Activated naive CD8-positive, alpha-beta T cell treated with anti-CD3 and anti-CD28 coated beads, Interleukin-2, amount 50 U/mL, for 24 hours (primary cell): ENCODE measurements around the gene CTNNBL1.
"Not testable (repeated sequence)": the region's sequence is repeated elsewhere in the genome, so short reads cannot be mapped to it uniquely, and the experiment has no call there.

ENCODE experiments used
- ATAC-seq: fragments of 150-1000 bp; cut with Tn5 transposase; one replicate; pipeline ENCODE4 v1.10.0; 2021
- DNase-seq: peaks from one replicate; pipeline ENCODE4 v3.0.0; 2021
- H3K27ac Mint-ChIP-seq: one replicate; pipeline ENCODE4 v1.8.0; 2021; ENCODE audit warnings: mild to moderate bottlenecking, mixed read lengths
- H3K27me3 Mint-ChIP-seq: one replicate; pipeline ENCODE4 v1.8.0; 2021; ENCODE audit warnings: mixed read lengths
- H3K36me3 Mint-ChIP-seq: one replicate; pipeline ENCODE4 v1.8.0; 2021; ENCODE audit warnings: low read depth, mixed read lengths
- H3K4me1 Mint-ChIP-seq: one replicate; pipeline ENCODE4 v1.8.0; 2021; ENCODE audit warnings: mixed read lengths
- H3K4me3 Mint-ChIP-seq: one replicate; pipeline ENCODE4 v1.8.0; 2021; ENCODE audit warnings: mild to moderate bottlenecking, moderate library complexity, mixed read lengths
- H3K9me3 Mint-ChIP-seq: one replicate; pipeline ENCODE4 v1.8.0; 2021; ENCODE audit warnings: mixed read lengths

CTNNBL1 gene, protein sequence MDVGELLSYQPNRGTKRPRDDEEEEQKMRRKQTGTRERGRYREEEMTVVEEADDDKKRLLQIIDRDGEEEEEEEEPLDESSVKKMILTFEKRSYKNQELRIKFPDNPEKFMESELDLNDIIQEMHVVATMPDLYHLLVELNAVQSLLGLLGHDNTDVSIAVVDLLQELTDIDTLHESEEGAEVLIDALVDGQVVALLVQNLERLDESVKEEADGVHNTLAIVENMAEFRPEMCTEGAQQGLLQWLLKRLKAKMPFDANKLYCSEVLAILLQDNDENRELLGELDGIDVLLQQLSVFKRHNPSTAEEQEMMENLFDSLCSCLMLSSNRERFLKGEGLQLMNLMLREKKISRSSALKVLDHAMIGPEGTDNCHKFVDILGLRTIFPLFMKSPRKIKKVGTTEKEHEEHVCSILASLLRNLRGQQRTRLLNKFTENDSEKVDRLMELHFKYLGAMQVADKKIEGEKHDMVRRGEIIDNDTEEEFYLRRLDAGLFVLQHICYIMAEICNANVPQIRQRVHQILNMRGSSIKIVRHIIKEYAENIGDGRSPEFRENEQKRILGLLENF

DNA sequence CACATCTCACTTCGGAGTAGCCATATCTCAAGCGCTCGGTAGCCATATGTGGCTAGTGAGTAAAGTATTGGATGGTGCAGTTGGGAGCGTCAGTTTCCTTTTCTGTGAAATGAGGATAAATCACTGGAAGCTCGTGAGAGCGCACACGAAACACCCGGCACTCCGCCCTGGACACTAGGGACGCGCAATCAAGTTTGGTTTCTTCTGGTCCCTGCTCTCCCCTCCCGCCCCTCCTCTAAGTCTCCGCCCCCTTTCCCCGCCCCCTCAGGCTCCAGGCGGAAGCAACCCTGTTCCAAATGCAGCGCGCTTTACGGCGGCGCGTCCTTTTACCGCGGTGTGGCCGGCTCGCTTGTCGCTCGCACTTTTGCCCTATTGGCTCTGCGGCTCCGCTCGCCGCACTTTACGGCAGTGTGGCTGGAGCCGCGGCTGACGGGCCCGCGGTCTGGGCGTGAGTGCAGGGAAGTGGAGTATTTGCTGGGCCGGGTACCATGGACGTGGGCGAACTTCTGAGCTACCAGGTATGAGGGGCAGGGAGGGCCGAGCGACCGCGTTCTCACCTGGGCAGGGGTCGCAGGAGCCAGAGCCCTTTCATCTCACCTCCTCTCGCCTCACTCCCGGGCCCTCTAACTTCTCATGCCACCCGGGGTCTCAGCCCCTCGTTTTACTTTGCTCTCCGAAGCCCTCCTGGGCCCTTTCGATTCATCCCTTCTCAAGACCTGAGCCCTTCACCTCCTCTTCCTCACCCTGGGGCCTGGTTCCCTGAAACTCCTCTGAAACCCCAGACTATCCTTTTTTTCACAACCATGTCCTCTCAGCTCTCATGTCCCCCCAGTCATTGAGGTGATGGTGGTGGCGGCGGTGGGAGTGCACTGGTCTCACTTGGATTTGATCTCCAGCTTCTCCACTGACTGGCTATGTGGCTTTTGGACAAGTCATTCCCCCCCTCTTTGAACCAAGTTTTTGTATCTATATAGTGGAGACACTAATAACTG lies at the start of gene CTNNBL1:
Gene CTNNBL1 (plus strand): TSS at position 396 of the 992 bp plus-strand sequence. CDS start 93 bp downstream, at position 489.
- DNase-seq, result peak; percentile 95
- Mint-ChIP-seq H3K9me3 (no peaks in the 10 kb centered on the region), H3K27me3 (peaks cover 22% of the 10 kb centered on the region), H3K4me3 (peak within 1 kb of the TSS; percentile 96), H3K27ac (peak within 1 kb of the TSS; percentile 90), H3K36me3 (peaks cover 10% of the 10 kb centered on the region), H3K4me1 (peaks cover 39% of the 10 kb centered on the region)
- ATAC-seq, result peak; percentile 94

DNA sequence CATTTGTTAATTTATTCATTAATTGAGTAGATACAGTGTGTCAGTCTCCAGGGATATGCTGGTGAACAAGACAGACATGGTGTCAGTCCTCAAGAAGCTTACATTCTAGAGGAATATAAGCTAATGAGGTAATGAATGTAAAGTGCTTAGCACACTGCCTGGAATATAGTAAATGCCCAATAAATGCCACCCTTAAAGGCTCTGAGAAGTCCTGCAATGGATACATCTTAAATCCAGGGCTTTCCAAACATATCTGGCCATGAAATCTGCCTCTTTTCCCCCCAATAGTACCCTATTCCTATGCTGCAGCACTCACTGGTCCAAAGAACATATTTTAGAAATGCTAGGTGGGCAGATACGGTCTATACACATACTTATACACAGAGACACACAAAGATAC lies 49.2 kb upstream of the CTNNBL1 start:
- Mint-ChIP-seq H3K27ac (no peak overlapping the region), H3K27me3 (peaks cover 51% of the 10 kb centered on the region), H3K9me3 (no peaks in the 10 kb centered on the region), H3K4me1 (peaks cover 3% of the 10 kb centered on the region), H3K4me3 (no peak overlapping the region), H3K36me3 (no peaks in the 10 kb centered on the region)
- ATAC-seq (no peak), DNase-seq (no peak)

DNA sequence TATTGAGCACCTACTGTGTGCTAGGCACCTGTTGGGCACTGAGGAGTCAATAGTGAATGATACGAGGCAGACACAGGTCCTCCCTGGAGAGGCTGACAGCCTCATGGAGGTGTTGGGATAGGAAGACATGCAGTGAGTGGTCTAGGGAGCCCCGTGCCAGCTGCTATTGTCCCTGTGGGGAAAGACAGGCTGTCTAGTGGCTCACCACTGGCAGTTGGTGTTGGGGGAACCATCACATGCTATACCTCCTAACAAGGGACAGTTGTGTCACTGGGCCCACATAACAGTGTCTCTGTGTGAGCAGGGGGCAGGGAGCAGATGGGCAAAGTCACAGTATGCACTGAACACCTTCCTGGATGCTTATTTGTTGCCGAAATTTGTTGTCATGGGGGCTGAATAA lies 45.9 kb upstream of the CTNNBL1 start:
- no peak for DNase-seq
- Mint-ChIP-seq H3K27me3 (peaks cover 30% of the 10 kb centered on the region), H3K36me3 (no peaks in the 10 kb centered on the region)

DNA sequence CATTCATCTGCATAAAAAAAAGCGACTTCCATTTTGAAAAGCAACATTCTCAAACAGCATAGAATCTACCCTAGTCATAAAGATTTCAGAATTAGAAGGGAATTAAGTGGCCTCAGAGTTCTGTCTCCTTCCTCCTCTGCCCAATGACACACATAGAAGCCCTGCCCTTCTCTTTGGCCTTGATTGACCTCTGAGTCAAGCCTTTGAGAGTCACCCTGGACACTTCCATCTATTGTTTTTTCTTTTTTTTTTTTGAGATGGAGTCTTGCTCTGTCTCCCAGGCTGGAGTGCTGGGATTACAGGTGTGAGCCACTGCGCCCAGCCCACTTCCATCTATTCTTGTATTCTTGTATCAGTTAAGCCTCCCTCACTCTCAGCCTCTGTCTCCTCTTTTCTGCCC lies 44.8 kb upstream of the CTNNBL1 start:
- DNase-seq (no peak), ATAC-seq (no peak)
- Mint-ChIP-seq H3K27ac (no peak overlapping the region), H3K4me1 (no peaks in the 10 kb centered on the region), H3K27me3 (peaks cover 28% of the 10 kb centered on the region), H3K36me3 (no peaks in the 10 kb centered on the region), H3K9me3 (no peaks in the 10 kb centered on the region), H3K4me3 (no peak overlapping the region)

More for the DNA sequence above, 45.9 kb upstream of the CTNNBL1 start:
- Mint-ChIP-seq H3K4me1 (peaks cover 3% of the 10 kb centered on the region), H3K4me3 (no peak overlapping the region), H3K27ac (no peak overlapping the region), H3K9me3 (no peaks in the 10 kb centered on the region)
- no peak for ATAC-seq

DNA sequence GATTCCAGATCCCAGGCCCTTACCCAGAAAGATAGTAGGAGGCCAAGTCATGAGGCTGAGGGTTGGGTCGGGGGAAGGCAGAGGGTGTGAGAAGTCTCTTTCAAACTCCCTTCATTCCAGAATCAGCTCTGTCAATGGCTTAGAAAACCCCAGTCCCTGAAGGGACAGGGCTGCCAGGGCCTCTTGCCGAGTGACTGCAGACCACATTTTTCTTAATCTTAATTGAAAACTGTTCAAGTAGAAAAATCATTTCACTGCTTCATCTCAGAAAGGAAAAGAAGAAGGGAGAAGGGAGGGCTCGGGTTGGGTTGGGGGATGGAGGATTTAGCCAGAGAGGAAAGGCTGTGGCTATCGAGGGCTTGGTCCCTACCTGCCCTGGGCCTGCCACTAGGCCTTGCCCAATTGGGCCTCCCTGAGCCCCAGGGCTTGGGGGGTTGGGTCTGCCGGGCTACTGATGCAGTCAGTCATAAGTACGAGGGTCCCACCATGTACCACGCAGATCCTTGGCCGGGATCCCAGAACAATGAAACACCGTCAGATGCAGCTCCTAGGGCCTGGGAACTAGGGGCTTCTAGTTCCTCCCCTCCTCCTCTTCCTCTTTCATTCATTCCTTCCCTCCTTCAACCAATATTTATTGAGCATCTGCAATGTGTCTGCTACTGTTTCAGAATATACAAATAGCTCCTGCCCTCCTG lies 44.0 kb upstream of the CTNNBL1 start:
- Mint-ChIP-seq H3K4me1 (no peaks in the 10 kb centered on the region), H3K4me3 (no peak overlapping the region), H3K9me3 (no peaks in the 10 kb centered on the region), H3K27ac (no peak overlapping the region), H3K27me3 (peaks cover 26% of the 10 kb centered on the region), H3K36me3 (no peaks in the 10 kb centered on the region)
- ATAC-seq, result no peak
- DNase-seq, result no peak

DNA sequence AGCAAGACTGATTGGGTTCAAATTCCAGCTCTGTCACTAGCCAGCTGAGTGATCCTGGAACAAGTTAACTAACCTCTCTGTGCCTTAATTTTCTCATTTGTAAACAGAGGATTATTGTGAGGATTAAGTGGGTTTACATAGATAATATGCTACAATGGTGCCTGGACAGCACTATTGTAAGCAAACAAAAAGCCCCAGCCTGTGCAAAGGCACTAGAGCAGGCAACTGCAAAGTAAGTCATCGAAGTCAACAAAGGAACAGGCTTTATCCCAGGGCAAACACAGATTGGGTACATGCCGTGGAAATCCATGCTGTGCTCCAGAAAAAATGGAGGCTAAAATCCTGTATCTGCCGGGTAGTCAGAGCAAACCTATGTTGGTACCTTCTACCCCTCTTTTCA lies 43.2 kb upstream of the CTNNBL1 start:
- ATAC-seq, result no peak
- Mint-ChIP-seq H3K4me1 (no peaks in the 10 kb centered on the region), H3K36me3 (no peaks in the 10 kb centered on the region), H3K27ac (no peak overlapping the region), H3K4me3 (no peak overlapping the region), H3K9me3 (no peaks in the 10 kb centered on the region), H3K27me3 (peaks cover 20% of the 10 kb centered on the region)
- no peak for DNase-seq

DNA sequence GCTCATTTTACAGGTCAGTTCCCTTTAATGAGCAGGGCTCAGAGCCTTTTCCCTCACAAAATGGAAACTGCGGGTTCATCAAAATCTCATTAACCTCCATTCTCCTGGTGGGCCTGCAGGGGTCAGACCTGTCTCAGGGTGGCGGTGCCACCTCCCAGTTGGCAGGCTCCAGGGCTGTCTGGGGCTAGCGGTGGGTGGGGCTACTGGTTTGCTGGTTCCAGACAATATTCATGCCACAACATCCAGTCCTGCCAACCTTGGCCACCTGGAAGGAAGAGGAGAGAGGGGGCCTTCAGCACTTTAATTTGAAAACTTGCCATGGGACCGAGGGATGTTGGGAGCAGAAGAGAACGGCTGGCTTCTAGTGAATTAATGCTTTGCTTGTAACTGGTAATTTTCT lies 41.9 kb upstream of the CTNNBL1 start:
- ATAC-seq (peak; percentile 82), DNase-seq (peak; percentile 45)
- Mint-ChIP-seq H3K27me3 (peaks cover 19% of the 10 kb centered on the region), H3K4me3 (no peak overlapping the region), H3K9me3 (no peaks in the 10 kb centered on the region), H3K4me1 (no peaks in the 10 kb centered on the region), H3K27ac (no peak overlapping the region), H3K36me3 (no peaks in the 10 kb centered on the region)

DNA sequence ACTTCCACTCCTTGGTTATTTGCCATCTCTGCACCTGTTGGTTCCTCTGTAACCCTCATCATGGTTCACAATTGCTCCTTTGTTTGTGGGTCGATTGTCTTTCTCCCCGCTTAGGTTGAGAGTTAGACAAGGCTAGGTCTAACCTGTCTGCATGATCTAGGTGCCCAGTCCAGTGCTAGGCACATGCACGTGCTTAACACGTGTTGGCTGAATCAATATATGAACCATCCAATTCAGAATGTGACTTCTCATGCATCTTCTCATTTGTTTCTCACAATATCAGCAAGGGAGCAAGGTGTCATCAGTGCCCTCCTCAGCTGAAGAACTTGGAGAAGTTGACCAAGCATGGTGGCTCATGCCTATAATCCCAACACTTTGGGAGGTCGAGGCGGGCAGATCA lies 36.9 kb upstream of the CTNNBL1 start:
- no peak for ATAC-seq

DNA sequence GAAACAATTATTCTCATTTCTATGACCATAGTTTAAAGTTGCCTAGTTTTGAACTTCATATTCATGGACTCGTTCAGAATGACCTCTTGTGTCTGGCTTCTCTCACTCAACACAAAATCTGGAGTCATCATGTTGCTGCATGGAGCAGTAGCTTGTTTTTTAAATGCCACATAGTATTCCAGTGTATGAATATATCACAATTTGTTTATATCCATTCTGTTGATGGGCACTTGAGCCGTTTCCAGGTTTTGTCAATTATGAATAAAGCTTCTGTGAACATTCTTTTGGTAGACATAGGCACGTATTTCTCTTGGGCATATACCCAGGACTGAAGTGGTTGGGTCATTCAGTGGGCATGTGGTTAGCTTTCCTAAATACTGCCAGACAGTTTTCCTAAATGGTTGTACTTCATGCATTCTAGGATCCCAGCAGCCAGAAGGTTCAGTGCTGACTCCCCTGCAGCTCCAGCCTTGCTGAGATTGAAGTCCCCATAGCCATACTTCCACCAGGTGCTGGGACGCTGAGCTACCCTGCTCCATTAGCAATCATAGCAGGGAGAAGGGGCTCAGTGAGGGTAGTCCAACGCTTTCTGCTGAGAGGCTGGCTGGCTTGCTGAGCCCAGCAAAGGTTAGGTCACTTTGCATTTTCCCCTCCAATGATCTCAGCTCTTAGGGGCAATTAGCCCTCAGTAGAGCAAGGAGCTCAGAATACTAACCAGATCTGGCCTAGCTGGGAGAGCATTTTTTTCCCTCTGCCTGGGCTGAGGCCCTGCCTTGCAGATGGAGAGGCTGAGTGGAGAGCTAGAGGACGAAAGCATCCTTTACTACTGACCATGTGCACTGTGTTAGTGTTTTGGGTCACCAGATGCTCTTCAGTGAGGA lies 35.7 kb upstream of the CTNNBL1 start:
- no peaks in the 10 kb centered on the region for H3K36me3 Mint-ChIP-seq
- H3K27ac Mint-ChIP-seq, result no peak overlapping the region
- H3K4me1 Mint-ChIP-seq, result no peaks in the 10 kb centered on the region
- ATAC-seq (no peak), DNase-seq (no peak)
- H3K4me3 Mint-ChIP-seq, result no peak overlapping the region
- no peaks in the 10 kb centered on the region for H3K9me3 Mint-ChIP-seq
- peaks cover 12% of the 10 kb centered on the region for H3K27me3 Mint-ChIP-seq

More for the DNA sequence above, 36.9 kb upstream of the CTNNBL1 start:
- Mint-ChIP-seq H3K36me3 (no peaks in the 10 kb centered on the region), H3K4me3 (no peak overlapping the region), H3K4me1 (no peaks in the 10 kb centered on the region), H3K27me3 (peaks cover 15% of the 10 kb centered on the region), H3K9me3 (no peaks in the 10 kb centered on the region), H3K27ac (no peak overlapping the region)
- no peak for DNase-seq

DNA sequence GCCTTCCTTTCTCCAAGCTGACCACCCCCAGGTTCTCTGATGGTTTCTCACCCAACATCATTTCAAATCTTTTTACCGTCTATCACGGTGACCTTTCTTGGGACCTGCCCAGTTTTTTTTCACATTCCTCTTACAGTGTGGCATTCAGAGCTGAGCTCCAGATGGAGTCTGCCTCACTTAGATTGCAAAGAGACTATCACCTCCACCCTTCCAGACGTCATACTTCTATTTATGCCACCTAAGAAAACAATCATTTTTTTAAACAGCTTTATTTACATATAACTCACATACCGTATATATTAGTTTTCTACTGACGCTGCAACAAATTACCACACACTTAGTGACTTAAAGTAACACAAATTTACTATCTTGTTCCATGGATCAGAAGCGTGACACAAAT lies 32.3 kb upstream of the CTNNBL1 start:
- no peak for ATAC-seq
- H3K36me3 Mint-ChIP-seq, result no peaks in the 10 kb centered on the region
- H3K4me3 Mint-ChIP-seq, result no peak overlapping the region
- H3K9me3 Mint-ChIP-seq, result peaks cover 8% of the 10 kb centered on the region
- H3K27me3 Mint-ChIP-seq, result peaks cover 11% of the 10 kb centered on the region
- no peak overlapping the region for H3K27ac Mint-ChIP-seq
- no peaks in the 10 kb centered on the region for H3K4me1 Mint-ChIP-seq
- DNase-seq, result no peak

DNA sequence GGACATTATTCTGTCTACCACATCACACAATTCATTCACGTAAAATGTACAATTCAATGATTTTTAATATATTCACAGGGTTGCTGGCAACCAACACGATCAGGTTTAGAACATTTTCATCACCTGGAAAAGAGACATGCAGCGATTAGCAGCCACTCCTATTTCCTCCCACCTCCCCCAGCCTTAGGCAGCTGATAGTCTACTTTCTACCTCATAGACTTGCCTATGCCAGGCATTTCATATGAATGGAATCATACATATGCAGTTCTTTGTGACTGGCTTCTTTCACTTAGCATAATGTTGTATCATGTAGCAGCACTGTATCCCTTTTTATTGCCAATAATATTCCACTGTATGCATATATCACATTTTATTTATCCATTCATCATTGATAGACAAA lies 31.5 kb upstream of the CTNNBL1 start:
- ATAC-seq (no peak), DNase-seq (no peak)
- Mint-ChIP-seq H3K4me3 (no peak overlapping the region), H3K27ac (no peak overlapping the region), H3K27me3 (peaks cover 11% of the 10 kb centered on the region), H3K4me1 (no peaks in the 10 kb centered on the region), H3K9me3 (peaks cover 8% of the 10 kb centered on the region), H3K36me3 (no peaks in the 10 kb centered on the region)

DNA sequence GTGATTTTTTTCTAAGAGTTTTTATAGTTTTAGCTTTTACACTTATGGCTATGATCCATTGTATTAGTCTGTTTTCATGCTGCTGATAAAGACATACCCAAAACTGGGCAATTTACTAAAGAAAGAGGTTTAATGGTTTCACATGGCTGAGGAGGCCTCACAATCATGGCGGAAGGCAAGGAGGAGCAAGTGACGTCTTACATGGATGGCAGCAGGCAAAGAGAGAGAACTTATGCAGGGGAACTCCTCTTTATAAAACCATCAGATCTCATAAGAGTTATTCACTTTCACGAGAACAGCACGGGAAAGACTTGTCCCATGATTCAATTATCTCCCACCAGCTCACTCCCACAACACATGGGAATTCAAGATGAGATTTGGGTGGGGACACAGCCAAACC lies 29.2 kb upstream of the CTNNBL1 start:
- not testable (repeated sequence) for H3K36me3 Mint-ChIP-seq, H3K9me3 Mint-ChIP-seq, H3K4me3 Mint-ChIP-seq, H3K4me1 Mint-ChIP-seq, H3K27ac Mint-ChIP-seq, DNase-seq, ATAC-seq
- H3K27me3 Mint-ChIP-seq, result peaks cover 18% of the 10 kb centered on the region

DNA sequence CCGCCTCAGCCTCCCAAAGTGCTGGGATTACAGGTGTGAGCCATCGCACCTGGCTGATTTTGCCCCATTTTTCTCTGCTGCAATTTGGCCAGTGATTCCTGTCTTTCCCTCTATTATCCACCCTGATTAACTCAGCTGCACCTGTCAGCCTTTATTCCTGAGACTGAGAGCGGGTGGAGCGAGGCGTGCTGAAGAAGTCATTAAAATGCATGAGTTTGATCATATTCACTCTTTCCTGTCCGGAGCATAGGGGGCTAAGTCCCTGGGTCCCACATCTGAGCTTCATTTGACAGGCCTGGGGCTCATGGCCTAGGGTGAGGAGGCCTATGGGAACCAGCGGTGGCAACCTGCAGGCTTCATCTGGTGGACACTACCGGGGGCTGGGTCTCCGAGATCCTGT lies 25.7 kb upstream of the CTNNBL1 start:
- H3K27me3 Mint-ChIP-seq, result peaks cover 42% of the 10 kb centered on the region
- ATAC-seq (no peak), DNase-seq (no peak)
- no peak overlapping the region for H3K4me3 Mint-ChIP-seq
- no peak overlapping the region for H3K27ac Mint-ChIP-seq
- H3K36me3 Mint-ChIP-seq, result no peaks in the 10 kb centered on the region
- peaks cover 11% of the 10 kb centered on the region for H3K4me1 Mint-ChIP-seq
- H3K9me3 Mint-ChIP-seq, result peaks cover 8% of the 10 kb centered on the region
